Measurements from ENCODE around the gene LNPEP. TPM values are rescaled to one million over a fixed set of nuclear protein-coding genes. Genes with fewer than 3 reads are reported as not detected.

LNPEP gene
- polyA plus RNA-seq, 4 donors = 1.1 to 22.2 (median 4.3) TPM

GRCh38 chr5:96968614-96969013 lies 32.7 kb downstream of the LNPEP start:
- Histone ChIP-seq H3K4me3 (ENCODE audit: low read depth in 1 of 3, low read length in 3 of 3) (no peak overlapping the region), H3K36me3 (ENCODE audit: control insufficient read depth in 3 of 3, insufficient read depth in 2 of 3, low read depth in 1 of 3, low read length in 3 of 3) (no peaks in the 10 kb centered on the region), H3K27ac (ENCODE audit: low read depth in 1 of 3, low read length in 2 of 3) (peak overlapping the region in 1 of 3 donors; percentile 64), H3K27me3 (ENCODE audit: control insufficient read depth in 3 of 3, insufficient read depth in 3 of 3, low read length in 3 of 3) (no peaks in the 10 kb centered on the region), H3K4me1 (ENCODE audit: control insufficient read depth in 3 of 3, insufficient read depth in 2 of 3, low read depth in 1 of 3, low read length in 2 of 3) (peaks cover 0 to 8% (median 0%) of the 10 kb centered on the region in 3 donors), H3K9me3 (ENCODE audit: control insufficient read depth in 2 of 2, insufficient read depth in 1 of 2, low read depth in 1 of 2, low read length in 1 of 2) (no peaks in the 10 kb centered on the region)
- no peak for FAIRE-seq
- no peak for DNase-seq
- WGBS, 3 donors = 59 to 88% (median 82%) methylated on average over 2 of the region's 2 CpGs

- H3K4me3 ChIP-seq (ENCODE audit: low read depth in 1 of 3, low read length in 3 of 3) = no peak overlapping the region
- FAIRE-seq = no peak
- peaks cover 0 to 13% (median 0%) of the 10 kb centered on the region in 3 donors for H3K4me1 ChIP-seq (ENCODE audit: control insufficient read depth in 3 of 3, insufficient read depth in 2 of 3, low read depth in 1 of 3, low read length in 2 of 3)
- peaks cover 0 to 2% (median 0%) of the 10 kb centered on the region in 3 donors for H3K36me3 ChIP-seq (ENCODE audit: control insufficient read depth in 3 of 3, insufficient read depth in 2 of 3, low read depth in 1 of 3, low read length in 3 of 3)
- DNase-seq = no peak
- H3K9me3 ChIP-seq (ENCODE audit: control insufficient read depth in 2 of 2, insufficient read depth in 1 of 2, low read depth in 1 of 2, low read length in 1 of 2) = no peaks in the 10 kb centered on the region
- no peaks in the 10 kb centered on the region for H3K27me3 ChIP-seq (ENCODE audit: control insufficient read depth in 3 of 3, insufficient read depth in 3 of 3, low read length in 3 of 3)
- WGBS, 3 donors = 63 to 87% (median 86%) methylated on average over 2 of the region's 2 CpGs
- no peak overlapping the region for H3K27ac ChIP-seq (ENCODE audit: low read depth in 1 of 3, low read length in 2 of 3)
Observed at GRCh38 chr5:96969366-96969765, 33.5 kb downstream of the LNPEP start.

GRCh38 chr5:96972599-96973334 lies 36.9 kb downstream of the LNPEP start:
- Histone ChIP-seq H3K4me1 (ENCODE audit: control insufficient read depth in 3 of 3, insufficient read depth in 2 of 3, low read depth in 1 of 3, low read length in 2 of 3) (peaks cover 0 to 13% (median 0%) of the 10 kb centered on the region in 3 donors), H3K27me3 (ENCODE audit: control insufficient read depth in 3 of 3, insufficient read depth in 3 of 3, low read length in 3 of 3) (no peaks in the 10 kb centered on the region), H3K27ac (ENCODE audit: low read depth in 1 of 3, low read length in 2 of 3) (no peak overlapping the region), H3K36me3 (ENCODE audit: control insufficient read depth in 3 of 3, insufficient read depth in 2 of 3, low read depth in 1 of 3, low read length in 3 of 3) (peaks cover 0 to 2% (median 0%) of the 10 kb centered on the region in 3 donors), H3K4me3 (ENCODE audit: low read depth in 1 of 3, low read length in 3 of 3) (no peak overlapping the region), H3K9me3 (ENCODE audit: control insufficient read depth in 2 of 2, insufficient read depth in 1 of 2, low read depth in 1 of 2, low read length in 1 of 2) (no peaks in the 10 kb centered on the region)
- no peak for FAIRE-seq
- 81 to 92% (median 88%) methylated on average over 5 of the region's 5 CpGs for WGBS, 3 donors
- DNase-seq = no peak

- no peak for DNase-seq
- WGBS, 3 donors = 65 to 80% (median 76%) methylated on average over 2 of the region's 2 CpGs
- Histone ChIP-seq H3K27me3 (ENCODE audit: control insufficient read depth in 3 of 3, insufficient read depth in 3 of 3, low read length in 3 of 3) (no peaks in the 10 kb centered on the region), H3K4me3 (ENCODE audit: low read depth in 1 of 3, low read length in 3 of 3) (no peak overlapping the region), H3K9me3 (ENCODE audit: control insufficient read depth in 2 of 2, insufficient read depth in 1 of 2, low read depth in 1 of 2, low read length in 1 of 2) (no peaks in the 10 kb centered on the region), H3K36me3 (ENCODE audit: control insufficient read depth in 3 of 3, insufficient read depth in 2 of 3, low read depth in 1 of 3, low read length in 3 of 3) (peaks cover 0 to 4% (median 0%) of the 10 kb centered on the region in 3 donors), H3K27ac (ENCODE audit: low read depth in 1 of 3, low read length in 2 of 3) (peak overlapping the region in 1 of 3 donors; percentile 1), H3K4me1 (ENCODE audit: control insufficient read depth in 3 of 3, insufficient read depth in 2 of 3, low read depth in 1 of 3, low read length in 2 of 3) (peaks cover 0 to 10% (median 0%) of the 10 kb centered on the region in 3 donors)
- FAIRE-seq = no peak
Observed at GRCh38 chr5:96973532-96974401, 37.9 kb downstream of the LNPEP start.

- Histone ChIP-seq H3K4me1 (ENCODE audit: control insufficient read depth in 3 of 3, insufficient read depth in 2 of 3, low read depth in 1 of 3, low read length in 2 of 3) (peaks cover 0 to 10% (median 0%) of the 10 kb centered on the region in 3 donors), H3K36me3 (ENCODE audit: control insufficient read depth in 3 of 3, insufficient read depth in 2 of 3, low read depth in 1 of 3, low read length in 3 of 3) (peaks cover 3 to 12% (median 7%) of the 10 kb centered on the region in 3 donors), H3K4me3 (ENCODE audit: low read depth in 1 of 3, low read length in 3 of 3) (no peak overlapping the region), H3K9me3 (ENCODE audit: control insufficient read depth in 2 of 2, insufficient read depth in 1 of 2, low read depth in 1 of 2, low read length in 1 of 2) (no peaks in the 10 kb centered on the region), H3K27me3 (ENCODE audit: control insufficient read depth in 3 of 3, insufficient read depth in 3 of 3, low read length in 3 of 3) (no peaks in the 10 kb centered on the region), H3K27ac (ENCODE audit: low read depth in 1 of 3, low read length in 2 of 3) (no peak overlapping the region)
- FAIRE-seq = no peak
- DNase-seq = no peak
Observed at GRCh38 chr5:96975656-96976055, 39.8 kb downstream of the LNPEP start.

GRCh38 chr5:96977228-96977627 lies 41.3 kb downstream of the LNPEP start:
- Histone ChIP-seq H3K4me1 (ENCODE audit: control insufficient read depth in 3 of 3, insufficient read depth in 2 of 3, low read depth in 1 of 3, low read length in 2 of 3) (peaks cover 0 to 8% (median 0%) of the 10 kb centered on the region in 3 donors), H3K36me3 (ENCODE audit: control insufficient read depth in 3 of 3, insufficient read depth in 2 of 3, low read depth in 1 of 3, low read length in 3 of 3) (peaks cover 3 to 12% (median 7%) of the 10 kb centered on the region in 3 donors), H3K27me3 (ENCODE audit: control insufficient read depth in 3 of 3, insufficient read depth in 3 of 3, low read length in 3 of 3) (no peaks in the 10 kb centered on the region), H3K27ac (ENCODE audit: low read depth in 1 of 3, low read length in 2 of 3) (no peak overlapping the region), H3K4me3 (ENCODE audit: low read depth in 1 of 3, low read length in 3 of 3) (no peak overlapping the region), H3K9me3 (ENCODE audit: control insufficient read depth in 2 of 2, insufficient read depth in 1 of 2, low read depth in 1 of 2, low read length in 1 of 2) (no peaks in the 10 kb centered on the region)
- FAIRE-seq (no peak), DNase-seq (no peak)
- WGBS, 3 donors = 82 to 92% (median 90%) methylated on average over 6 of the region's 6 CpGs

GRCh38 chr5:96978812-96979449 lies 43.1 kb downstream of the LNPEP start:
- DNase-seq (no peak), FAIRE-seq (no peak)
- WGBS, 3 donors = 86 to 94% (median 93%) methylated on average over 5 of the region's 5 CpGs
- H3K27me3 ChIP-seq (ENCODE audit: control insufficient read depth in 3 of 3, insufficient read depth in 3 of 3, low read length in 3 of 3) = no peaks in the 10 kb centered on the region
- H3K9me3 ChIP-seq (ENCODE audit: control insufficient read depth in 2 of 2, insufficient read depth in 1 of 2, low read depth in 1 of 2, low read length in 1 of 2) = no peaks in the 10 kb centered on the region
- no peak overlapping the region for H3K27ac ChIP-seq (ENCODE audit: low read depth in 1 of 3, low read length in 2 of 3)
- H3K4me1 ChIP-seq (ENCODE audit: control insufficient read depth in 3 of 3, insufficient read depth in 2 of 3, low read depth in 1 of 3, low read length in 2 of 3) = peaks cover 0 to 3% (median 0%) of the 10 kb centered on the region in 3 donors
- no peak overlapping the region for H3K4me3 ChIP-seq (ENCODE audit: low read depth in 1 of 3, low read length in 3 of 3)
- H3K36me3 ChIP-seq (ENCODE audit: control insufficient read depth in 3 of 3, insufficient read depth in 2 of 3, low read depth in 1 of 3, low read length in 3 of 3) = peaks cover 3 to 12% (median 7%) of the 10 kb centered on the region in 3 donors

Measured in small intestine (tissue), 7 donors.